HEK293 (cell line): ENCODE data around the gene NHERF2.

Experiments used
- CTCF ChIA-PET: fragments of 350-600 bp; formaldehyde crosslinking; extraction: SDS; loops from one replicate; lab custom pipeline; 2021; ENCODE audit warnings: antibody characterized with exemption; lab: Yijun Ruan, JAX
- POLR2A ChIA-PET: fragments of 300-600 bp; formaldehyde crosslinking; extraction: SDS; loops from one replicate; lab custom pipeline; 2020; ENCODE audit warnings: antibody characterized with exemption, inconsistent platforms; lab: Yijun Ruan, JAX
- H3K27ac ChIP-seq: fragments of 200-500 bp; sonication (Bioruptor generic); 2 replicates; pipeline ENCODE4 v1.5.1; 2014; ENCODE audit warnings: low read depth, low read length, control low read depth, inconsistent platforms; ENCODE audit errors: extremely low read depth
- H3K36me3 ChIP-seq, 2 experiments: fragments of 200-500 bp in 1 of 2; sonication (Bioruptor generic) in 1 of 2; 1 replicate in 1 of 2; 2 replicates in 1 of 2; pipeline ENCODE4 v1.5.1; 2014 to 2017; ENCODE audit warnings: inconsistent platforms in 2 of 2, low read length in 2 of 2; ENCODE audit not compliant: control insufficient read depth in 2 of 2, insufficient read depth in 1 of 2
- H3K4me1 ChIP-seq: fragments of 200-500 bp; sonication (Bioruptor generic); 2 replicates; pipeline ENCODE4 v1.5.1; 2014; ENCODE audit warnings: mild to moderate bottlenecking, low read length, inconsistent platforms; ENCODE audit not compliant: control insufficient read depth, insufficient read depth
- H3K4me3 ChIP-seq: 2 replicates; pipeline ENCODE4 v1.5.1; 2011; ENCODE audit warnings: low read depth, mild to moderate bottlenecking, control low read depth, low read length, moderate library complexity
- H3K9me3 ChIP-seq: fragments of 200-500 bp; sonication (Bioruptor generic); 2 replicates; pipeline ENCODE4 v1.5.1; 2014; ENCODE audit warnings: low read depth, low read length, inconsistent platforms; ENCODE audit not compliant: control insufficient read depth, insufficient read depth
- GLI4 ChIP-seq: fragments of 450-650 bp; formaldehyde crosslinking; IDR thresholded peaks from 2 replicates; pipeline ENCODE4 v1.5.1; 2016; ENCODE audit warnings: missing biosample characterization, missing genetic modification characterization
- GLIS2 ChIP-seq: fragments of 450-650 bp; formaldehyde crosslinking; IDR thresholded peaks from 2 replicates; pipeline ENCODE4 v1.5.1; 2016; ENCODE audit warnings: missing biosample characterization, missing genetic modification characterization
- OVOL3 ChIP-seq: fragments of 450-650 bp; formaldehyde crosslinking; IDR thresholded peaks from 2 replicates; pipeline ENCODE4 v1.5.1; 2016; ENCODE audit warnings: missing biosample characterization, missing genetic modification characterization
- PRDM1 ChIP-seq: fragments of 450-650 bp; formaldehyde crosslinking; IDR thresholded peaks from 2 replicates; pipeline ENCODE4; 2016; ENCODE audit warnings: missing biosample characterization, missing genetic modification characterization
- REPIN1 ChIP-seq: fragments of 450-650 bp; formaldehyde crosslinking; IDR thresholded peaks from 2 replicates; pipeline ENCODE4 v1.5.1; 2017; ENCODE audit warnings: missing biosample characterization, missing genetic modification characterization, low read depth
- ZBTB1 ChIP-seq: fragments of 450-650 bp; formaldehyde crosslinking; IDR thresholded peaks from 2 replicates; pipeline ENCODE4 v1.5.1; 2016; ENCODE audit warnings: missing biosample characterization, missing genetic modification characterization
- ZFHX2 ChIP-seq: fragments of 450-650 bp; formaldehyde crosslinking; conservative IDR thresholded peaks from 2 replicates; pipeline ENCODE4 v1.5.1; 2016; ENCODE audit warnings: missing biosample characterization, missing genetic modification characterization
- ZNF112 ChIP-seq: fragments of 450-650 bp; formaldehyde crosslinking; IDR thresholded peaks from 2 replicates; pipeline ENCODE4 v1.5.0; 2017; ENCODE audit warnings: missing biosample characterization, missing genetic modification characterization
- ZNF169 ChIP-seq: fragments of 450-650 bp; formaldehyde crosslinking; IDR thresholded peaks from 2 replicates; pipeline ENCODE4 v1.5.1; 2016; ENCODE audit warnings: missing biosample characterization, missing genetic modification characterization
- ZNF174 ChIP-seq: fragments of 450-650 bp; formaldehyde crosslinking; IDR thresholded peaks from 2 replicates; pipeline ENCODE4 v1.5.0; 2017; ENCODE audit warnings: missing biosample characterization, mild to moderate bottlenecking, missing genetic modification characterization
- ZNF416 ChIP-seq: fragments of 450-650 bp; formaldehyde crosslinking; IDR thresholded peaks from 2 replicates; pipeline ENCODE4 v1.5.1; 2016; ENCODE audit warnings: missing biosample characterization, missing genetic modification characterization
- ZNF423 ChIP-seq: fragments of 450-650 bp; formaldehyde crosslinking; IDR thresholded peaks from 2 replicates; pipeline ENCODE4 v1.5.1; 2016; ENCODE audit warnings: missing biosample characterization, missing genetic modification characterization
- ZNF548 ChIP-seq: fragments of 450-650 bp; formaldehyde crosslinking; IDR thresholded peaks from 2 replicates; pipeline ENCODE4 v1.5.1; 2016; ENCODE audit warnings: missing biosample characterization, missing genetic modification characterization
- ZNF549 ChIP-seq: fragments of 450-650 bp; IDR thresholded peaks from 2 replicates; pipeline ENCODE4 v1.5.1; 2018; ENCODE audit warnings: missing biosample characterization, missing genetic modification characterization, mild to moderate bottlenecking, inconsistent platforms, moderate library complexity
- ZNF654 ChIP-seq: fragments of 450-650 bp; formaldehyde crosslinking; IDR thresholded peaks from 2 replicates; pipeline ENCODE4 v1.5.1; 2016; ENCODE audit warnings: low read depth, missing biosample characterization, missing genetic modification characterization
- ZNF658 ChIP-seq: fragments of 450-650 bp; formaldehyde crosslinking; IDR thresholded peaks from 2 replicates; pipeline ENCODE4; 2016; ENCODE audit warnings: missing biosample characterization, missing genetic modification characterization
- ZNF768 ChIP-seq: fragments of 450-650 bp; formaldehyde crosslinking; IDR thresholded peaks from 2 replicates; pipeline ENCODE4 v1.5.1; 2018; ENCODE audit warnings: missing biosample characterization, mild to moderate bottlenecking, missing genetic modification characterization
- TF ChIP-seq, protein P1 (sequence below): fragments of 450-650 bp; formaldehyde crosslinking; IDR thresholded peaks from 2 replicates; pipeline ENCODE4 v1.5.1; 2016; ENCODE audit warnings: missing biosample characterization, missing genetic modification characterization
- TF ChIP-seq, protein P2 (sequence below): fragments of 450-650 bp; formaldehyde crosslinking; IDR thresholded peaks from 2 replicates; pipeline ENCODE4 v1.5.1; 2016; ENCODE audit warnings: missing biosample characterization, missing genetic modification characterization
- TF ChIP-seq, protein P3 (sequence below): fragments of 450-650 bp; IDR thresholded peaks from 2 replicates; pipeline ENCODE4 v1.5.1; 2018; ENCODE audit warnings: missing biosample characterization, missing genetic modification characterization
- TF ChIP-seq, protein P4 (sequence below): fragments of 450-650 bp; formaldehyde crosslinking; IDR thresholded peaks from 2 replicates; pipeline ENCODE4 v1.5.1; 2016; ENCODE audit warnings: missing biosample characterization, missing genetic modification characterization
- TF ChIP-seq, protein P5 (sequence below): fragments of 450-650 bp; formaldehyde crosslinking; IDR thresholded peaks from 2 replicates; pipeline ENCODE4 v1.5.1; 2017; ENCODE audit warnings: missing biosample characterization, missing genetic modification characterization
- TF ChIP-seq, protein P6 (sequence below): fragments of 450-650 bp; formaldehyde crosslinking; IDR thresholded peaks from 2 replicates; pipeline ENCODE4 v1.5.1; 2016; ENCODE audit warnings: missing biosample characterization, missing genetic modification characterization
- TF ChIP-seq, protein P7 (sequence below): fragments of 450-650 bp; formaldehyde crosslinking; IDR thresholded peaks from 2 replicates; pipeline ENCODE4 v1.5.1; 2016; ENCODE audit warnings: missing biosample characterization, missing genetic modification characterization

Gene NHERF2

DNA sequence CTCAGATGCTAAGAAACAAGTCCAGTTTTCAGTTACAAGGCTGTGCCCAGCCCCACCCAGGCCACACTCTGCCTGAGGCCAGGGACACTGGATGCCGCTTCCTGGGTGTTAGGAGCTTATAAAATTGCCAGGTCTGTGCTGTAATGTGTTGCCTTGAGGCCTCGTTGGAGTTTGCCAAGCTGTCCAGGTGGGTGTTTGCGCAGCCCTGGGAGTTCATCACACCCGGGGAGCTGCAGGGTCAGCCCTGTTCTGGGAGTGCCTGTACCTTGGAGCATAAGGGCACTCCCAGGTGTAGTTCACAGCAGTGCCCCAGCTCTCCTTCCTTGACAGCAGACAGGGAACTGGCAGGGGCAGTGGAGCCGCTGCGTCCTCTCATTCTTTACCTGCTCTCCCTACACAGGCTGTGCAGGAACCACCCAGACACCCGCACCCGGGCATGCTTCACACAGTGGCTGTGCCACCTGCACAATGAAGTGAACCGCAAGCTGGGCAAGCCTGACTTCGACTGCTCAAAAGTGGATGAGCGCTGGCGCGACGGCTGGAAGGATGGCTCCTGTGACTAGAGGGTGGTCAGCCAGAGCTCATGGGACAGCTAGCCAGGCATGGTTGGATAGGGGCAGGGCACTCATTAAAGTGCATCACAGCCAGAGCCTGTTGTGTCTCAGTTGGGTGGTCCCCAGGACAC, 41.1 kb upstream of the NHERF2 start:
- peaks cover 9% of the 10 kb centered on the region for H3K4me1 ChIP-seq

DNA sequence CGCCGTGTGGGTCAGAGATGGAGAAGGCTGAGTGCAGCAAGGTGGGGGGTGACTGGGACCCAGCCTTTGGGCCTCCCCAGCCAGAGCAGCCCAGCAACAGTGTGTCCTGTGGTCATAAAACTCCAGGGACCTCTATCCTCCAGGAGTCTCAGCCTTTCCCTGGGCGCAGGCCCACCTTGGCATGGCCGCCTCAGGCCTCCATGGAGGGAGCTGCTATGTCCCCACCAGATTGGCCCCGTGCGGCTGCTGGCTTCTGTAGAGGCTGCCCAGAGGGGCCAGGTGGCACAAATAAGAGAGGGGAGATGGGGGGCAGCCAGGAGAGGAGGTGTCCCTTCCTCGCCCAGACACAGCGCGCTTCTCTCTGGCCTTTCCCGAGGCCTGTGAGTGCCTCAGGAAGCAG, 39.5 kb upstream of the NHERF2 start:
- no peak overlapping the region for H3K27ac ChIP-seq
- ChIA-PET CTCF (interaction anchor here (1.4 to 4.5 kb wide), 2 partner anchors 17 to 123 kb away, joined by 3 to 28 read pairs; no protein-coding TSS in a partner anchor), POLR2A (interaction anchor here (0.6 to 6.3 kb wide), 5 partner anchors 9 to 217 kb away, joined by 3 to 46 read pairs (median 4); partner anchors contain the start of genes RPS2 and TRAF7)
- peaks cover 0 to 22% of the 10 kb centered on the region in 2 experiments; a peak in 1 of 3 replicates for H3K36me3 ChIP-seq
- H3K4me3 ChIP-seq, result no peak overlapping the region
- H3K4me1 ChIP-seq, result peaks cover 10% of the 10 kb centered on the region
- H3K9me3 ChIP-seq, result no peaks in the 10 kb centered on the region
- TF ChIP-seq ZNF549 (tag by site-specific recombination) (no peak), ZNF548 (tag by site-specific recombination) (no peak), ZNF169 (no peak), ZNF174 (no peak), ZFHX2 (tag by site-specific recombination) (no peak), REPIN1 (tag by site-specific recombination) (no peak)
- TF ChIP-seq, protein P1, sequence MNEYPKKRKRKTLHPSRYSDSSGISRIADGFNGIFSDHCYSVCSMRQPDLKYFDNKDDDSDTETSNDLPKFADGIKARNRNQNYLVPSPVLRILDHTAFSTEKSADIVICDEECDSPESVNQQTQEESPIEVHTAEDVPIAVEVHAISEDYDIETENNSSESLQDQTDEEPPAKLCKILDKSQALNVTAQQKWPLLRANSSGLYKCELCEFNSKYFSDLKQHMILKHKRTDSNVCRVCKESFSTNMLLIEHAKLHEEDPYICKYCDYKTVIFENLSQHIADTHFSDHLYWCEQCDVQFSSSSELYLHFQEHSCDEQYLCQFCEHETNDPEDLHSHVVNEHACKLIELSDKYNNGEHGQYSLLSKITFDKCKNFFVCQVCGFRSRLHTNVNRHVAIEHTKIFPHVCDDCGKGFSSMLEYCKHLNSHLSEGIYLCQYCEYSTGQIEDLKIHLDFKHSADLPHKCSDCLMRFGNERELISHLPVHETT (tag by site-specific recombination), result no peak
- TF ChIP-seq, protein P2, sequence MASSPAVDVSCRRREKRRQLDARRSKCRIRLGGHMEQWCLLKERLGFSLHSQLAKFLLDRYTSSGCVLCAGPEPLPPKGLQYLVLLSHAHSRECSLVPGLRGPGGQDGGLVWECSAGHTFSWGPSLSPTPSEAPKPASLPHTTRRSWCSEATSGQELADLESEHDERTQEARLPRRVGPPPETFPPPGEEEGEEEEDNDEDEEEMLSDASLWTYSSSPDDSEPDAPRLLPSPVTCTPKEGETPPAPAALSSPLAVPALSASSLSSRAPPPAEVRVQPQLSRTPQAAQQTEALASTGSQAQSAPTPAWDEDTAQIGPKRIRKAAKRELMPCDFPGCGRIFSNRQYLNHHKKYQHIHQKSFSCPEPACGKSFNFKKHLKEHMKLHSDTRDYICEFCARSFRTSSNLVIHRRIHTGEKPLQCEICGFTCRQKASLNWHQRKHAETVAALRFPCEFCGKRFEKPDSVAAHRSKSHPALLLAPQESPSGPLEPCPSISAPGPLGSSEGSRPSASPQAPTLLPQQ (tag by site-specific recombination), result no peak
- TF ChIP-seq, protein P3, sequence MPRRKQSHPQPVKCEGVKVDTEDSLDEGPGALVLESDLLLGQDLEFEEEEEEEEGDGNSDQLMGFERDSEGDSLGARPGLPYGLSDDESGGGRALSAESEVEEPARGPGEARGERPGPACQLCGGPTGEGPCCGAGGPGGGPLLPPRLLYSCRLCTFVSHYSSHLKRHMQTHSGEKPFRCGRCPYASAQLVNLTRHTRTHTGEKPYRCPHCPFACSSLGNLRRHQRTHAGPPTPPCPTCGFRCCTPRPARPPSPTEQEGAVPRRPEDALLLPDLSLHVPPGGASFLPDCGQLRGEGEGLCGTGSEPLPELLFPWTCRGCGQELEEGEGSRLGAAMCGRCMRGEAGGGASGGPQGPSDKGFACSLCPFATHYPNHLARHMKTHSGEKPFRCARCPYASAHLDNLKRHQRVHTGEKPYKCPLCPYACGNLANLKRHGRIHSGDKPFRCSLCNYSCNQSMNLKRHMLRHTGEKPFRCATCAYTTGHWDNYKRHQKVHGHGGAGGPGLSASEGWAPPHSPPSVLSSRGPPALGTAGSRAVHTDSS (tag by site-specific recombination), result no peak

More for the DNA sequence above, 41.1 kb upstream of the NHERF2 start:
- Histone ChIP-seq H3K36me3 (peaks cover 0 to 22% of the 10 kb centered on the region in 2 experiments; a peak in 1 of 3 replicates), H3K9me3 (no peaks in the 10 kb centered on the region), H3K4me3 (no peak overlapping the region; the same call in 1 of the 2 replicates), H3K27ac (no peak overlapping the region)
- POLR2A ChIA-PET, result interaction anchor here (1.2 to 6.3 kb wide), 5 partner anchors 10 to 170 kb away, joined by 3 to 46 read pairs (median 4); partner anchors contain the start of genes RPS2 and TRAF7
- CTCF ChIA-PET, result interaction anchor here (0.8 to 4.5 kb wide), 4 partner anchors 19 to 156 kb away, joined by 3 to 28 read pairs (median 4); no protein-coding TSS in a partner anchor
- TF ChIP-seq OVOL3 (tag by site-specific recombination) (no peak), ZNF416 (tag by site-specific recombination) (no peak), GLIS2 (no peak), GLI4 (tag by site-specific recombination) (no peak), ZNF658 (tag by site-specific recombination) (no peak), PRDM1 (tag by site-specific recombination) (no peak), ZNF654 (tag by site-specific recombination) (no peak), ZNF549 (tag by site-specific recombination) (no peak), ZBTB1 (tag by site-specific recombination) (no peak), ZNF112 (tag by site-specific recombination) (no peak), ZNF423 (no peak), ZNF768 (no peak)
- TF ChIP-seq, protein P4, sequence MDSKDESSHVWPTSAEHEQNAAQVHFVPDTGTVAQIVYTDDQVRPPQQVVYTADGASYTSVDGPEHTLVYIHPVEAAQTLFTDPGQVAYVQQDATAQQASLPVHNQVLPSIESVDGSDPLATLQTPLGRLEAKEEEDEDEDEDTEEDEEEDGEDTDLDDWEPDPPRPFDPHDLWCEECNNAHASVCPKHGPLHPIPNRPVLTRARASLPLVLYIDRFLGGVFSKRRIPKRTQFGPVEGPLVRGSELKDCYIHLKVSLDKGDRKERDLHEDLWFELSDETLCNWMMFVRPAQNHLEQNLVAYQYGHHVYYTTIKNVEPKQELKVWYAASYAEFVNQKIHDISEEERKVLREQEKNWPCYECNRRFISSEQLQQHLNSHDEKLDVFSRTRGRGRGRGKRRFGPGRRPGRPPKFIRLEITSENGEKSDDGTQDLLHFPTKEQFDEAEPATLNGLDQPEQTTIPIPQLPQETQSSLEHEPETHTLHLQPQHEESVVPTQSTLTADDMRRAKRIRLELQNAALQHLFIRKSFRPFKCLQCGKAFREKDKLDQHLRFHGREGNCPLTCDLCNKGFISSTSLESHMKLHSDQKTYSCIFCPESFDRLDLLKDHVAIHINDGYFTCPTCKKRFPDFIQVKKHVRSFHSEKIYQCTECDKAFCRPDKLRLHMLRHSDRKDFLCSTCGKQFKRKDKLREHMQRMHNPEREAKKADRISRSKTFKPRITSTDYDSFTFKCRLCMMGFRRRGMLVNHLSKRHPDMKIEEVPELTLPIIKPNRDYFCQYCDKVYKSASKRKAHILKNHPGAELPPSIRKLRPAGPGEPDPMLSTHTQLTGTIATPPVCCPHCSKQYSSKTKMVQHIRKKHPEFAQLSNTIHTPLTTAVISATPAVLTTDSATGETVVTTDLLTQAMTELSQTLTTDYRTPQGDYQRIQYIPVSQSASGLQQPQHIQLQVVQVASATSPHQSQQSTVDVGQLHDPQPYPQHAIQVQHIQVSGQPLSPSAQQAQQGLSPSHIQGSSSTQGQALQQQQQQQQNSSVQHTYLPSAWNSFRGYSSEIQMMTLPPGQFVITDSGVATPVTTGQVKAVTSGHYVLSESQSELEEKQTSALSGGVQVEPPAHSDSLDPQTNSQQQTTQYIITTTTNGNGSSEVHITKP (tag by site-specific recombination), result no peak
- TF ChIP-seq, protein P5, sequence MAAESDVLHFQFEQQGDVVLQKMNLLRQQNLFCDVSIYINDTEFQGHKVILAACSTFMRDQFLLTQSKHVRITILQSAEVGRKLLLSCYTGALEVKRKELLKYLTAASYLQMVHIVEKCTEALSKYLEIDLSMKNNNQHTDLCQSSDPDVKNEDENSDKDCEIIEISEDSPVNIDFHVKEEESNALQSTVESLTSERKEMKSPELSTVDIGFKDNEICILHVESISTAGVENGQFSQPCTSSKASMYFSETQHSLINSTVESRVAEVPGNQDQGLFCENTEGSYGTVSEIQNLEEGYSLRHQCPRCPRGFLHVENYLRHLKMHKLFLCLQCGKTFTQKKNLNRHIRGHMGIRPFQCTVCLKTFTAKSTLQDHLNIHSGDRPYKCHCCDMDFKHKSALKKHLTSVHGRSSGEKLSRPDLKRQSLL (tag by site-specific recombination), result no peak
- TF ChIP-seq, protein P6, sequence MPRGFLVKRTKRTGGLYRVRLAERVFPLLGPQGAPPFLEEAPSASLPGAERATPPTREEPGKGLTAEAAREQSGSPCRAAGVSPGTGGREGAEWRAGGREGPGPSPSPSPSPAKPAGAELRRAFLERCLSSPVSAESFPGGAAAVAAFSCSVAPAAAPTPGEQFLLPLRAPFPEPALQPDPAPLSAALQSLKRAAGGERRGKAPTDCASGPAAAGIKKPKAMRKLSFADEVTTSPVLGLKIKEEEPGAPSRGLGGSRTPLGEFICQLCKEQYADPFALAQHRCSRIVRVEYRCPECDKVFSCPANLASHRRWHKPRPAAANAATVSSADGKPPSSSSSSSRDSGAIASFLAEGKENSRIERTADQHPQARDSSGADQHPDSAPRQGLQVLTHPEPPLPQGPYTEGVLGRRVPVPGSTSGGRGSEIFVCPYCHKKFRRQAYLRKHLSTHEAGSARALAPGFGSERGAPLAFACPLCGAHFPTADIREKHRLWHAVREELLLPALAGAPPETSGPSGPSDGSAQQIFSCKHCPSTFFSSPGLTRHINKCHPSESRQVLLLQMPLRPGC (tag by site-specific recombination), result no peak
- TF ChIP-seq, protein P7, sequence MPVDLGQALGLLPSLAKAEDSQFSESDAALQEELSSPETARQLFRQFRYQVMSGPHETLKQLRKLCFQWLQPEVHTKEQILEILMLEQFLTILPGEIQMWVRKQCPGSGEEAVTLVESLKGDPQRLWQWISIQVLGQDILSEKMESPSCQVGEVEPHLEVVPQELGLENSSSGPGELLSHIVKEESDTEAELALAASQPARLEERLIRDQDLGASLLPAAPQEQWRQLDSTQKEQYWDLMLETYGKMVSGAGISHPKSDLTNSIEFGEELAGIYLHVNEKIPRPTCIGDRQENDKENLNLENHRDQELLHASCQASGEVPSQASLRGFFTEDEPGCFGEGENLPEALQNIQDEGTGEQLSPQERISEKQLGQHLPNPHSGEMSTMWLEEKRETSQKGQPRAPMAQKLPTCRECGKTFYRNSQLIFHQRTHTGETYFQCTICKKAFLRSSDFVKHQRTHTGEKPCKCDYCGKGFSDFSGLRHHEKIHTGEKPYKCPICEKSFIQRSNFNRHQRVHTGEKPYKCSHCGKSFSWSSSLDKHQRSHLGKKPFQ (tag by site-specific recombination), result no peak
